Endodermal cell (in vitro differentiated cells): ENCODE data around the gene RNU1-3. TPM values are rescaled to one million over a fixed set of nuclear protein-coding genes. Genes with fewer than 3 reads are reported as not detected.
A peak's percentile ranks its signal among the peaks of the same experiment; 100 is the strongest.
"Not testable (repeated sequence)": the region's sequence is repeated elsewhere in the genome, so short reads cannot be mapped to it uniquely, and the experiment has no call there.

Experiments
- DNase-seq: peaks from one replicate; pipeline ENCODE4 v3.0.0-alpha.2; 2017
- H3K27ac ChIP-seq: 2 replicates; pipeline ENCODE4 v1.5.1; 2013; ENCODE audit warnings: mild to moderate bottlenecking, low read depth, low read length, moderate library complexity
- H3K27me3 ChIP-seq: 2 replicates; pipeline ENCODE4 v1.6.1; 2013; ENCODE audit warnings: mild to moderate bottlenecking, low read length, moderate library complexity; ENCODE audit not compliant: insufficient read depth, control insufficient read depth, poor library complexity, severe bottlenecking
- H3K36me3 ChIP-seq: 2 replicates; pipeline ENCODE4 v1.7.0; 2013; ENCODE audit warnings: mild to moderate bottlenecking, low read length, moderate library complexity; ENCODE audit not compliant: control insufficient read depth, insufficient read depth
- H3K4me1 ChIP-seq: one replicate; pipeline ENCODE4 v1.7.0; 2013; ENCODE audit warnings: low read length; ENCODE audit not compliant: control insufficient read depth, insufficient read depth
- H3K4me3 ChIP-seq: 2 replicates; pipeline ENCODE4 v1.5.1; 2013; ENCODE audit warnings: mild to moderate bottlenecking, low read length, moderate library complexity
- H3K9ac ChIP-seq: 2 replicates; pipeline ENCODE4 v1.6.1; 2013; ENCODE audit warnings: mild to moderate bottlenecking, low read length, moderate library complexity; ENCODE audit not compliant: poor library complexity, severe bottlenecking; ENCODE audit errors: extremely low read depth
- H3K9me3 ChIP-seq: 2 replicates; pipeline ENCODE4 v1.6.1; 2013; ENCODE audit warnings: mild to moderate bottlenecking, low read length, moderate library complexity; ENCODE audit not compliant: control insufficient read depth
- H3K27ac Mint-ChIP-seq: 2 replicates; pipeline ENCODE4 v1.8.0; 2020; ENCODE audit warnings: mixed read lengths
- H3K27me3 Mint-ChIP-seq: 2 replicates; pipeline ENCODE4 v1.8.0; 2021; ENCODE audit warnings: mild to moderate bottlenecking, mixed read lengths; ENCODE audit not compliant: insufficient read depth
- H3K36me3 Mint-ChIP-seq: 2 replicates; pipeline ENCODE4 v1.8.0; 2020; ENCODE audit warnings: low read depth, mixed read lengths
- H3K4me1 Mint-ChIP-seq: 2 replicates; pipeline ENCODE4 v1.8.0; 2020; ENCODE audit warnings: mixed read lengths
- H3K4me3 Mint-ChIP-seq: 2 replicates; pipeline ENCODE4 v1.8.0; 2020; ENCODE audit warnings: mild to moderate bottlenecking, moderate library complexity, mixed read lengths
- H3K9me3 Mint-ChIP-seq: 2 replicates; pipeline ENCODE4 v1.8.0; 2020; ENCODE audit warnings: mild to moderate bottlenecking, mixed read lengths
- WGBS, 2 experiments: methylation state at CpG; one replicate each; pipeline versions ENCODE4 v1.1.5 to v1.1.7; 2013; ENCODE audit warnings: missing lambda C conversion rate in 2 of 2, mixed read lengths in 1 of 2; ENCODE audit not compliant: insufficient coverage in 1 of 2, insufficient read length in 1 of 2; 5-methylcytosine and 5-hydroxymethylcytosine counted together
- long read RNA-seq, 4 experiments: library from polyadenylated mRNA in 2 of 4; library from RNA in 1 of 4; library from capped mRNA in 1 of 4; stranded (forward) in 3 of 4; unstranded in 1 of 4; transcript quantifications; one replicate each; pipeline ENCODE4 v2.0.0, GENCODE V29; 2020 to 2021; ENCODE audit warnings: inconsistent platforms in 1 of 4
- polyA plus RNA-seq, 2 experiments: library from polyadenylated mRNA; stranded (reverse); fragments of 50-300 nt; gene quantifications; one replicate each; pipeline ENCODE4 v1.2.3, GENCODE V29; 2013
- total RNA-seq, 2 donors: library from RNA; stranded (reverse); fragmentation: NEBNext Ultra II Directional in 1 of 2; extraction: Animal tissue kit (Norgen Biotek cat#: 25700) in 1 of 2; gene quantifications; 2 replicates in 1 of 2; 3 replicates in 1 of 2; pipeline ENCODE4 v1.2.1, GENCODE V29; 2021

The RNU1-3 gene
- 1,000 to 10,000 TPM; 2,483 to 3,611 TPM for total RNA-seq
- 11,872 TPM for polyA plus RNA-seq (2013, experiment 1 of 2)
- polyA plus RNA-seq (2013, experiment 2 of 2) = 14,577 TPM
- long read RNA-seq, experiment 1 = 0 reads
- long read RNA-seq, experiment 2 = 0 reads
- long read RNA-seq, experiment 3, partial matches to known transcripts = 0 of 1 reads
- long read RNA-seq, experiment 3, other reads (novel, unspliced or antisense) = 0 of 1 reads
- long read RNA-seq, experiment 4, partial matches to known transcripts = 0 of 1 reads
- long read RNA-seq, experiment 4, other reads (novel, unspliced or antisense) = 0 of 1 reads

GRCh38 chr1:16666502-16667413, at the start of gene RNU1-3:
RNU1-3 (minus strand) TSS chr1:16666948.
- not testable (repeated sequence) for H3K4me3 Mint-ChIP-seq, H3K27me3 ChIP-seq, H3K9me3 Mint-ChIP-seq, H3K27ac Mint-ChIP-seq, H3K4me1 Mint-ChIP-seq, H3K27me3 Mint-ChIP-seq, H3K9me3 ChIP-seq, H3K4me3 ChIP-seq, H3K9ac ChIP-seq, H3K4me1 ChIP-seq, H3K36me3 Mint-ChIP-seq, H3K36me3 ChIP-seq, DNase-seq, H3K27ac ChIP-seq
- WGBS, 2 experiments = no CpG with 5 or more reads among the region's 45 CpGs

DNA sequence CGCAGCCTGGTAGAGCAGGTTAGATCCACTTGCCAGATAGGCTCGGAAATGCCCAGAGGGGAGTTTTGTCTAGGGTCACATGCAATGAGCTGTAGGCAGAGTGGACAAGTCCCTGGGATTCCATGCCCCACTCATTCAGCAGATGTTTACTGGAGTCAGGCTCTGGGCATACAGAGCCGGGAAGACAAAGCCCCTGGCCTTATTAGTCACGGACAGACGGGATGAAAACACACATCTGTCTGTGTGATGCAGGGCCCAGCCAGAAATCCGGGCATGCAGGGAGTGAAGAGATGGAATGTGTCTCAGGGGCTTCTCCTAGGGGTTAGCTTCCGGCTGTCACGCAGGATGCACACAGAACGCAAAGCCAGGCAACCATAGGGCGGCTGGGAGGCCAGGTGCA, 46.7 kb upstream of the RNU1-3 start:
- 86% methylated on average over 3 of the region's 10 CpGs; no CpG with 5 or more reads in 1 of the 2 experiments for WGBS, 2 experiments
- not testable (repeated sequence) for H3K27ac Mint-ChIP-seq, H3K9me3 Mint-ChIP-seq

GRCh38 chr1:16712984-16713383, 46.2 kb upstream of the RNU1-3 start:
- not testable (repeated sequence) for H3K4me1 Mint-ChIP-seq, H3K4me3 ChIP-seq, H3K9ac ChIP-seq, H3K9me3 ChIP-seq, H3K36me3 ChIP-seq, H3K9me3 Mint-ChIP-seq, DNase-seq, H3K27me3 ChIP-seq, H3K27ac Mint-ChIP-seq, H3K36me3 Mint-ChIP-seq, H3K4me1 ChIP-seq, H3K27ac ChIP-seq, H3K4me3 Mint-ChIP-seq, H3K27me3 Mint-ChIP-seq
- WGBS, 2 experiments = 43 to 90% methylated on average over 1 to 4 of the region's 6 CpGs

More for the DNA sequence above, 46.7 kb upstream of the RNU1-3 start:
- not testable (repeated sequence) for H3K4me1 ChIP-seq, H3K9ac ChIP-seq, H3K4me1 Mint-ChIP-seq, H3K36me3 ChIP-seq, H3K27me3 Mint-ChIP-seq, H3K27ac ChIP-seq, H3K27me3 ChIP-seq, H3K9me3 ChIP-seq, H3K36me3 Mint-ChIP-seq, H3K4me3 ChIP-seq, DNase-seq, H3K4me3 Mint-ChIP-seq

GRCh38 chr1:16712582-16712981, 45.8 kb upstream of the RNU1-3 start:
- not testable (repeated sequence) for H3K27me3 ChIP-seq, H3K4me3 ChIP-seq, H3K27ac ChIP-seq, H3K27me3 Mint-ChIP-seq, H3K9ac ChIP-seq, H3K9me3 ChIP-seq, H3K27ac Mint-ChIP-seq, H3K4me1 Mint-ChIP-seq, H3K9me3 Mint-ChIP-seq, H3K4me1 ChIP-seq, H3K36me3 ChIP-seq, H3K36me3 Mint-ChIP-seq, H3K4me3 Mint-ChIP-seq
- WGBS, 2 experiments = 50 to 76% methylated on average over 3 to 8 of the region's 14 CpGs
- DNase-seq = peak; percentile 28

- H3K9ac ChIP-seq, H3K4me3 Mint-ChIP-seq, H3K36me3 Mint-ChIP-seq, H3K9me3 Mint-ChIP-seq, H3K27me3 Mint-ChIP-seq, H3K4me1 ChIP-seq, H3K4me3 ChIP-seq, H3K36me3 ChIP-seq, H3K4me1 Mint-ChIP-seq, H3K9me3 ChIP-seq, H3K27ac Mint-ChIP-seq, H3K27ac ChIP-seq, H3K27me3 ChIP-seq: not testable (repeated sequence)
- peak; percentile 44 for DNase-seq
- WGBS, 2 experiments = 83 to 100% methylated on average over 1 to 4 of the region's 5 CpGs
These were observed 45.4 kb upstream of the RNU1-3 start for GRCh38 chr1:16712131-16712530.

DNA sequence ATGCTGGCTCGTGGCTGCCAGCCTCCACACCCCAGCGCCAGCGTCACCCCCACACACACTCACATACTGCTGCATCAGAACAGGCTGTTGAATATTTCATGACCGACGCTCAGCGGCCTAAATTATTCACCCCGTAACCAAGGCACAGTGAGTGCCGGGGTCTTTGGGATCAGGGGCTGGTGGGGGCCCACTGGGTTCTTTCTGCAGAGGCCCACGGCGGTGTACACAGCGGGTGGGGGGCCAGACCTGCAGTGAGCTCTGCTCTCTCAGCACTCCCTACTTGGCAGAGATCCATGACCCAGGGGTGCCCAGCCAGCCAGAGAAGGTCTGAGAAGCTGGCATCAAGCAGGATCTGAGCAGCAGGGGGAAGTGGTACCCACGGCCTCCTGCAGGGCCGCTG, 43.9 kb upstream of the RNU1-3 start:
- WGBS, 2 experiments = 88 to 92% methylated on average over 4 to 9 of the region's 13 CpGs
- H3K4me3 Mint-ChIP-seq, H3K4me1 ChIP-seq, H3K36me3 Mint-ChIP-seq, H3K27me3 Mint-ChIP-seq, H3K9me3 Mint-ChIP-seq, DNase-seq, H3K27me3 ChIP-seq, H3K27ac Mint-ChIP-seq, H3K9ac ChIP-seq, H3K4me1 Mint-ChIP-seq, H3K36me3 ChIP-seq, H3K27ac ChIP-seq, H3K9me3 ChIP-seq, H3K4me3 ChIP-seq: not testable (repeated sequence)
